Stimulated activated CD4-positive, alpha-beta T cell treated with anti-CD3 and anti-CD28 coated beads, Interleukin-1b, Interleukin-23, amount 100 ng/mL, for 1 hour (primary cell): ENCODE measurements around the gene NMNAT3.
"Not testable (repeated sequence)": the region's sequence is repeated elsewhere in the genome, so short reads cannot be mapped to it uniquely, and the experiment has no call there.

ENCODE experiments used
- DNase-seq, 2 donors: peaks; one replicate each; pipeline ENCODE4 v3.0.0-alpha.2; 2020; ENCODE audit warnings: low read depth in 2 of 2

The NMNAT3 gene

DNA sequence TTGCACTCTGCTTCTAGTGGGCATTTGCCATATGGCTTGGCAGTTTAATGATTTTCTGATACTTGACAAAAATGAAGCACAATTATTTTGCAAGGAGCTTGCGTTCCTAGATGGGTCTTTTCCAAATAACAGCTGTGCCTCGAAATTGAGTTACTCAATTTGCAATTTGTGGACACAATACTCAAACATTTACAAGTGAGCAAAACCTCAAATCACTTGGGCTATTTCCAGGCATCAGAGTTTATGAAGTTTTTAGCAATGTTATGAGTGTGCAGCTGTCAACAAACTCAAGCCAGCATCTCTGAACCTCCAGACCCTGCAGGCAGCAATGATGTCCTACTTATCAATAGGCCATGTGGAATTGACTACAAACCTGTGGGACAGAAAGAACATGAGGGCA is 41.3 kb downstream of the NMNAT3 start:
- no peak for DNase-seq

- no peak for DNase-seq
Measured at GRCh38 chr3:139634111-139634635, 43.6 kb downstream of the NMNAT3 start.

DNA sequence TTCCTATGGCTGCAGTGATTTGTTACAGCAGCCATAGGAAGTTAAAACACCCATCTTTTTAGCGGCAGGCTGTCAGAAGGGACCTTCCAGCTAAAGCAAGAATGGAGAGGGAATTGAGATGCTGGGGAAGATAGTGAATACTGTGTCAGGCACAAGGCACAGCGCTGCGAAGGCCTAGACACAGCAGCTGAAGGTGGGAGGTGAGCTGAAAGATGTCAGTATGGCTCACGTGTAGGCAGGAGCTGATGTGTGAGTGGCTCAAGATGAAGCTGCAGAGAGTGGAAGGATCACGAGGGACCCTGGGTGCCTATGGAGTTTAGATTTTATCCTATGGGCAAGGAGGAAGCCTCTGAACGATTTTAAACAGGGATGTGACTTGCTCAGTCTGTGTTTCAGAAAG is 44.3 kb downstream of the NMNAT3 start:
- no peak for DNase-seq

DNA sequence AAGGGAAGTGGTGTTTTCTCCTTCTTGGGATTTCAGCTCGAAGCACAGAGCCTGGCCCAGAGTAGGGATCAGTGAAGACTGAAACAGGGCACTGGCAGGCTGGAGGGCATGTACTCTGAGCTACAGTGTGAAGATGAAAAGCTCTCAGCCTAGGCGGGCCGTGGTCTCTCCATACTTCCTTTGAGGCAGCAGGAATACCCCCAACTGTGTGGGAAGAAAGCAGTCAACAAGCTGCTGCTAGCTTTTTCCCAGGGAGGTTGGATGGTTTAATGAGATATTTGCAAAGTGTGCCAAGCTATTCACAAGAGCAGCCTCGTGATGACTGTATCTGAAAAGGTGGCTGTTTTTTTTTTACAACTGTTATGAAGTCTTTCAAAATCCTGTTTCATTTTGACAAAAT is 47.2 kb downstream of the NMNAT3 start:
- DNase-seq: no peak

DNA sequence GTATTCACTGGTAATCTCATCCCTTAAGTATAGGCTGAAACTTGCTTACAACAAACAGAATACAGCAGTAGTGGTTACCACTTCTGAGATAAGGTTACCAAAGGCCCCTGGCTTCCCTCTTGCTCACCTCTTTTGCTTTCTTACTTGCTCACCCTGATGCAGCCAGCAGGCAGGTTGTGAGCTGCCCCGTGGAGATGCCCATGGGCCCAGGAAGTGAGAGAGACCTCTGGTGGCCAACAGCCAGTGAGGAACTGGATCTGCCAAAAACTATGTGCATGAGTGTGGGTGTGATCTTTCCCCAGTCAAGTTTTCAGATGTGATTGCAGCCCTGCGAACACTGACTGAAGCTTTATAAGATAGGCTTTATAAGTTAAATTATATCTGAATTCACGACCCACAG is 48.7 kb downstream of the NMNAT3 start:
- no peak for DNase-seq

GRCh38 chr3:139627759-139628158 is 50.0 kb downstream of the NMNAT3 start:
- no peak for DNase-seq

GRCh38 chr3:139620438-139620837 is 57.3 kb downstream of the NMNAT3 start:
- DNase-seq: no peak

DNA sequence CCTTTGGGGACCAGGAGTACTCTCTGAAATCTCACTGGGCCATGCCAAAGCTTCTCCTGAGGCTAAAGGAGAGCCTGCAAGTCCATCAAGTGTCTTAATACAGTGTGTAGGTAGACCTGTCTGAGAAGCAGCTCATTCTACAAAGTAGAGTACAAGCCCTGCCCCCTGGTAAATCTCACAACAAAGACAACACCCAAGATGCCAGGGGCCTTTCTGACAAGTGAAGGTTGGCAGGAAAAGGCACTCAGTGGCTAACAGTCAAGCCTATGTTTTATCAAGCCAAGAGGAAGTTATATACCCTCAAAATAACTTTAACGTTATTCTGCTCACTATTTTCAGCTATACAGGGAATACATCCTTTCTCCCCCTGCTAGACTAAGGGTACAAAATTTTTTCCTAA is 58.3 kb downstream of the NMNAT3 start:
- no peak for DNase-seq

DNA sequence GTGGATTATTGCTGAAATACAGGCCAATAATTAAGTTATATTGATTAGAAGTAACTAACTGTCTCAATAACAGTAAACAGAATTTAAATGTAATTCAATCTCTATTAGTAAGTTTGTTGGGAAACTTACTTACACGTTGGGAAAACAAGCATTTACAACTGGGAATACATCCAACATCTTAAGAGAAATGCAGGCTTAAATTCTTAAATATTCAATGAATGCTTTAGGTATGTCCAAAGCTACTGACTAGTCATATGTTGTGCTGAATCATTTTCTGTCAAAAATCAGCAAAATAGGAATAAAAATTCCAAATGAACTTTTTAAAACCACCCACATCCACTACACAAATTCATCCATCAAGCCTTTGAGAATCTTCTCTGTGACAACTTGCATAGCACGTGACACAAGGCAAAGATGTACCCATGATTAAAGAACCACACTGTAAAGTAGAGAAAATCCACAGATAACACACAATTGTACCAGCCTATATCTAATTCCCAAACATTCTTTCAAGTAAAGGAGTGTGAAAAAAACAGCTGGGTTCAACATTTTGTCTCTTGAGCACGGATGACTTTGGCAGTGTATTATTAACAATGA is 60.0 kb downstream of the NMNAT3 start:
- DNase-seq: no peak

DNA sequence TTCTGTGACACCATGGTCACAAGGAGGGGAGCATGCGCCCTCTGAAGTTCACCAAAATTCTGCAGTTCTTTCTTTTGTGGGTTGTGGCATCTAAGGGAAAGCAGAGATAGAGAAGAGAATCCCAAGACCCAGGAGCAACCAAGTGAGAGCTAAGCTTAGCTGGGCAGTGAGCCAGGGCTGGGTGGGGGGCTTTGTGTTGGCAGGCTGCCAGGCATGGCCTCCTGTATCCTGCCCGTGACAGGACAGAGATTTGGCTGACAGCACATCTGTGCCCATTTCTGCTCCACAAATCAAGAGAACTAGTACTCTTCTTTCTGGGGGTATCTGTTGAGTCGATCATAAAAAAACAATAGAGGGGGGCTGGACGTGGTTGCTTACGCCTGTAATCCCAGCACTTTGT is 66.2 kb downstream of the NMNAT3 start:
- DNase-seq: no peak

DNA sequence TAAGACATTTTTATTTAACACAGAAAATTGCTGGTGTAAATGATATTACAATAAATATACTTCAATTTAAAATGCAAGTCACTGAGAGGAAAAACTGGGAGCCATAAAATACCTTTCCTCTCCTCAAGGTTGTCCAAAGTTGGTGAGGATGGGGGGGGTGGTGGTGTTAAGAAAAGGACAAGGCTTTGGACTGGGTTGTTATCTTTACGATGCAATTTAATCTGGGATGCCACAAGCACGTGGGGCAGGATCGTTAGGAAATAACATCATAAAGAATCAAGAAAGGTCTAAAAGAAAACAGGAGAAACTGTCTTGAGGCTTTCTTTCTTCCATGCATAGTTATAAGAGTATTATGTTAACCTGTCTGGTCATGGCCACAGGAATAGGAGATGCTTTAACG is 66.9 kb downstream of the NMNAT3 start:
- DNase-seq: no peak

DNA sequence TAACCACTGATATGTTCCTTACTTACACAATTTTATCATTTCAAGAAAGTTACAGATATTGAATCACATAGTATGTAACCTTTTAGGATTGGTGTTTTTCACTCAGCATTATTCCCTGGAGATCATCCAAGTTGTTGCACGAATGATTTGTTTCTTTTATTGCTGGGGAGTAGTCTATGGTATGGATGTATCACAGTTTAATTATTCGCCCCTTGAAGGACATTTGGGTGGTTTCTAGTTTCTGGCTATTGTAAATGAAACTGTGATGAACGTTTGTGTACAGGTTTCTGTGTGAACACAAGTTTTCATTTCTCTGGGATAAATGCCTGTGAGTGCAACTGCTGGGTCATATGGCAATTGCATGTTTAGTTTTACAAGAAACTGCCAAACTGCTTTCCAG is 68.8 kb downstream of the NMNAT3 start:
- DNase-seq: no peak

DNA sequence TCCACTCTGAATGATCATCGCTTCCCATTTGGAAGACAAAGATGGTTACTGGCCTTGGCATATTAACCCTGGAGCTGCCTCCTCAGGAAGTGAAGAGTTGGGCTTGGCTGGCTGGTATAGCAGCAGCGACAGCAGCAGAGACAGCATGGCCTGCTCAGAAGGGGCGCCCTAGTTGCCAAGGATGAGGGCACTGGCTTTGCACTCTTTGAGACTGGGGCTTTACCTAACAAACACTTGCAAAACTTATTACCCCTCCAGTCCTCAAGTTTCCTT is 69.7 kb downstream of the NMNAT3 start:
- no peak for DNase-seq

DNA sequence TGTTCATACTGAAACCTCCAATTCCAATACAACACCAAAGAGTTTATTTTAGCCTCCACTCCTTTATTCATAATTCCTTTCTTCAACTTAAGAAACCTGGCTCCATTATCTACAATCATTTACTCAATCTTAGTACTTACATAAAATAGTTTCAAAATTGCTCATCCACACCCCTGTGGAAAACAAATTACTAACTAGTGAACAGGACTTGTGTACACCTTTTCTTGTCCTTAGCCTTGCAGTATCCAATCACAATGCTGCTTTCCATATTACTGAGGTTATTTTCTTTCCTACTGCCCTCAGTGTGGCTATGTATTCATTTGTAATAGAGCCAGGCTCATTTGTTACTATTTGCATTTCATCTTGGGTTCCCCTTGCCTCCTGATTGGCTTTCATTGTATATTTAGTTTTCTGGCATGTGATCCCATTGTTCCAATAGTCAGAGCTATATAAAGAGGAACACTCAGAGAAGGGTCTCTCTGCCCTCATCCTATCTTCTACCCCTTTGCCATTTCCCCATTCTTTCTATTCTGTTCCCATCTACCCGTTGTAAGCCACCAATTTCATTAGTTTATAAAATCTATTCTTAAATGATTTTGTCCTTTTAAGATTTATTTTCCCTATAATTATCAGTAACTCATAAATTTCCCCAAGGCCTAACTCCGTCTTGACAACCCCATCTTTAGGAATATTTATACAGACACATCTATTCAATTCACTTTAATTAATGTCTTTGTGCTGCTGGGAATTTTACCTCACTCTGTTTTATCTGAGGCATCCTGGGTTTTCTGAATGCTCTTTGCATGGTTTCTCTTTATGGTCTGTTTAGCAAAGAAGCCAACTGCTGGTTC is 70.3 kb downstream of the NMNAT3 start:
- DNase-seq: no peak

DNA sequence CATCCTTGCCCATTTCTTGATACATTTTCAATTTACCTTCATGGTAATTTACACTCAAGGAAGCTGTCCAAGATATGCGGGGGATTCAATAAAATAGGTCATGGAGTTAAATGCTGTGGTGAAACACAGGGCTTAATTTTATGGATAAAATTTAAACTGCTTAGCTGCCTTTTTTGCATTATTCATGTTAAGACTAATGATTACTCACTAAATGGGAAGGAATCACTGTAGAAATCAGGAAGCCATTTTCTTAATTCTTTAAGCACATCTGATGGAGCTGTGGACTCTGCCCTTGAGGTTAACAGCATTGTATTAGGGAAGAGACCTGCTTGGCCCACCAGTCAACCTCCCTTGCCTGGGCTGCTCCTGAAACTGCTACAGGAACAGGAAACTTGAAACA is 75.8 kb downstream of the NMNAT3 start:
- DNase-seq: no peak

GRCh38 chr3:139601191-139601961 is 76.4 kb downstream of the NMNAT3 start:
- no peak for DNase-seq

DNA sequence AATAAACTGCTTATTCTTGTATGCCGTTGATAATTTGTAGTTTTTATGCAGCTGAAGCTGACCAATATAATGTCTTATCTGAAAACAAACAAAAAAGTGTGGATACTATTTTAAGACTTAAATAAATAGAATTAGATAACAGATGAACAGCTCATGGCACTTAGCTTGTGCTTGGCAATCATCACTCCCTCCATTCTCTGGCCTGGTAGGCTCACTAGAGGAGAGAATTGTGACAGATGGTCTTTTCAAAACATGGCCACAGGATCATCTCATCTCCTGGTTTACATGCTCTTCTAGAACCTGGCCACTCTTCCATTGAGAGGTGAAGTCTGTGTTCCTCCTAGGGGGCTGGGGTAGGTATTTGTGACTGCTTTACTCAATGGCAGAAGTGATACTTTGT is 79.8 kb downstream of the NMNAT3 start:
- no peak for DNase-seq

DNA sequence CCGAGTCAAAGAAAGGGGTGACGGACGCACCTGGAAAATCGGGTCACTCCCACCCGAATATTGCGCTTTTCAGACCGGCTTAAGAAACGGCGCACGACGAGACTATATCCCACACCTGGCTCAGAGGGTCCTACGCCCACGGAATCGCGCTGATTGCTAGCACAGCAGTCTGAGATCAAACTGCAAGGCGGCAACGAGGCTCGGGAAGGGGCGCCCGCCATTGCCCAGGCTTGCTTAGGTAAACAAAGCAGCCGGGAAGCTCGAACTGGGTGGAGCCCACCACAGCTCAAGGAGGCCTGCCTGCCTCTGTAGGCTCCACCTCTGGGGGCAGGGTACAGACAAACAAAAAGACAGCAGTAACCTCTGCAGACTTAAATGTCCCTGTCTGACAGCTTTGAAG is 86.6 kb downstream of the NMNAT3 start:
- DNase-seq: not testable (repeated sequence)

DNA sequence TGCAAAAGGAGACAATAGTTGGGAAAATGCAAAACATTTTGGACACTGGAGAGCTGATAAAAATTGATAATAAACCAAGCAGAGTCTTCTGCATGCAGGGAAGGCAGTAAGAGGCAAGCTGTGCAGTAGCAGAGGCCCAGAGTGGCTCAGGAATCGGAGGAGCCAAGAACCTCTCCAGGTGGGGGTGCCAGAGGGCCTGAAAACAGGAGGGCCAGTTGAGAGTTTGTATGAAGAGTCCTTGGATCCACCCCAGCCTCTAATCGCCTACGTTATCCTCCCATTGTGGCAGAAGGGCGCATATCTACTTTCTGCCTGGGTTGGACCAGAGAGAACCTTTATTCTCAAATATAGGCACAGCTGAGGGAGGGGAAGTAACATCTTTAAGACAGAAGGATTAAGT is 89.3 kb downstream of the NMNAT3 start:
- no peak for DNase-seq

- DNase-seq: no peak
Measured at GRCh38 chr3:139587797-139588196, 90.0 kb downstream of the NMNAT3 start.

DNA sequence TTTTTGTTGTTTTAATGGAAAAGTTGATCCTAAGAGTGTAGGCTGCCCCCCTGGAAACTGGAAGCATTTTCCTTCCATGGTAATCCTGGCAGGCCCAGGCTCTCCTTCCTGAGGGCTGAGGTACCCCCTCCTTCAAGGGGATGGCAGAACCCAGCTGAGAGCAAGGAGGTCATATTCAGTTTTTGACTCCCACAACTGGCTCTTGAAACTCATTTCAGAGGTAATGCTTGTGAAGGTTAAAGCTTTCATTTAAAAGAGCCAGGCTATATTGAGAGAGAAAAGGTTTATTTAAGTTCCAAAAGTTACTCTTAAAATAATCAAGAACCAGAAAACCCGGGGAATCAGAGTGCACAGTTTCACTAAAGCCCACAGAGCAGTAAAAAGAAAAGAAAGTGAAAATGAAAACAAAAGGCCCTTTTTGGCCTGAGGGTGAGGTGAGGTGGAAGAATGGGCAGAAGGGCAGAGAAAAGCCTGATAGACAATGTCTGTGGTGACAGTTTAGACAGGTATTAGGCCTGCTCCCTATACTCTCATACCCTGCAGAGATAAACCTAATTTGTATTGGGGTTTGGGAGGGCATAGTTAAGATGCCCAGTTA is 91.3 kb downstream of the NMNAT3 start:
- no peak for DNase-seq

DNA sequence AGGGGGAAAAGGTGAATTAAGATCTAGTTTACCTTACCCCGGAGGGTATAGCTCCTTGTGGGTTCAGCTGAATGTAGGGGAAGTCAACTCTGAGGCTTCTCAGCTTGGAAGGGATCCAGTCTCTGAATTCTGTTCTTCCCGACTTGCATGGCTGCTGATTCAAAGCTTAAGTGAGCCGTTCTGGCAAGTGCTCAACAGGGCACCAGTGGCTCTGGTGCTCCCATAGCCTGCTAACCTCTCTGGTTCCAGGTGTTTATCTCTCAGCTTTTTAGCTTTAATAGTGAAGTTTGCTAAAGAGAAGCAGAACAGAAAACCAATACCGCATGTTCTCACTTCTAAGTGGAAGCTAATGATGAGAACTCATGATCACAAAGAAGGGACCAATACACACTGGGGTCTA is 92.0 kb downstream of the NMNAT3 start:
- DNase-seq: no peak
